ENCODE results near the gene WASF3.
A peak's percentile ranks its signal among the peaks of the same experiment; 100 is the strongest.

The WASF3 gene

GRCh38 chr13:26600343-26600742, 42.9 kb downstream of the WASF3 start:
- no peaks in the 10 kb centered on the region for H3K27me3 Mint-ChIP-seq (ENCODE audit: low read depth)
- H3K4me3 Mint-ChIP-seq: no peak overlapping the region
- peaks cover 32% of the 10 kb centered on the region for H3K36me3 Mint-ChIP-seq (ENCODE audit: low read depth)
- no peak for TF ChIP-seq CTCF (IDR thresholded peaks at IDR 0.05; ENCODE audit: unreplicated experiment in 3 of 3)
- peaks cover 25% of the 10 kb centered on the region for H3K4me1 Mint-ChIP-seq
- H3K9me3 Mint-ChIP-seq: peaks cover 21% of the 10 kb centered on the region
- no peak overlapping the region for H3K27ac Mint-ChIP-seq

- no peak overlapping the region for H3K4me3 Mint-ChIP-seq
- peaks cover 9% of the 10 kb centered on the region for H3K9me3 Mint-ChIP-seq
- peaks cover 19% of the 10 kb centered on the region for H3K36me3 Mint-ChIP-seq (ENCODE audit: low read depth)
- TF ChIP-seq CTCF (IDR thresholded peaks at IDR 0.05; ENCODE audit: unreplicated experiment in 3 of 3): no peak
- peak overlapping the region in 1 of 3 experiments; percentile 49 for H3K27ac Mint-ChIP-seq
- peaks cover 25% of the 10 kb centered on the region for H3K4me1 Mint-ChIP-seq
- H3K27me3 Mint-ChIP-seq (ENCODE audit: low read depth): no peaks in the 10 kb centered on the region
These were observed 44.2 kb downstream of the WASF3 start for GRCh38 chr13:26601669-26602068.

- H3K4me1 Mint-ChIP-seq: peaks cover 25% of the 10 kb centered on the region
- H3K27ac Mint-ChIP-seq: no peak overlapping the region
- no peaks in the 10 kb centered on the region for H3K27me3 Mint-ChIP-seq (ENCODE audit: low read depth)
- no peak overlapping the region for H3K4me3 Mint-ChIP-seq
- H3K36me3 Mint-ChIP-seq (ENCODE audit: low read depth): peaks cover 11% of the 10 kb centered on the region
- TF ChIP-seq CTCF (IDR thresholded peaks at IDR 0.05; ENCODE audit: unreplicated experiment in 3 of 3): no peak
- H3K9me3 Mint-ChIP-seq: peaks cover 4% of the 10 kb centered on the region
These were observed 45.3 kb downstream of the WASF3 start for GRCh38 chr13:26602783-26603182.

GRCh38 chr13:26604784-26605545, 47.5 kb downstream of the WASF3 start:
- Mint-ChIP-seq H3K27me3 (ENCODE audit: low read depth) (no peaks in the 10 kb centered on the region), H3K36me3 (ENCODE audit: low read depth) (no peaks in the 10 kb centered on the region), H3K27ac (no peak overlapping the region), H3K9me3 (no peaks in the 10 kb centered on the region), H3K4me3 (no peak overlapping the region), H3K4me1 (peaks cover 18% of the 10 kb centered on the region)
- TF ChIP-seq CTCF (IDR thresholded peaks at IDR 0.05; ENCODE audit: unreplicated experiment in 3 of 3): no peak

- H3K9me3 Mint-ChIP-seq: no peaks in the 10 kb centered on the region
- no peak for TF ChIP-seq CTCF (IDR thresholded peaks at IDR 0.05; ENCODE audit: unreplicated experiment in 3 of 3)
- H3K36me3 Mint-ChIP-seq (ENCODE audit: low read depth): peaks cover 5% of the 10 kb centered on the region
- H3K4me1 Mint-ChIP-seq: peaks cover 13% of the 10 kb centered on the region
- no peak overlapping the region for H3K4me3 Mint-ChIP-seq
- H3K27me3 Mint-ChIP-seq (ENCODE audit: low read depth): no peaks in the 10 kb centered on the region
- no peak overlapping the region for H3K27ac Mint-ChIP-seq
These were observed 48.4 kb downstream of the WASF3 start for GRCh38 chr13:26605845-26606244.

GRCh38 chr13:26606631-26607030, 49.1 kb downstream of the WASF3 start:
- H3K36me3 Mint-ChIP-seq (ENCODE audit: low read depth): peaks cover 5% of the 10 kb centered on the region
- no peak overlapping the region for H3K4me3 Mint-ChIP-seq
- no peak overlapping the region for H3K27ac Mint-ChIP-seq
- no peaks in the 10 kb centered on the region for H3K27me3 Mint-ChIP-seq (ENCODE audit: low read depth)
- peaks cover 8% of the 10 kb centered on the region for H3K4me1 Mint-ChIP-seq
- TF ChIP-seq CTCF (IDR thresholded peaks at IDR 0.05; ENCODE audit: unreplicated experiment in 3 of 3): no peak
- no peaks in the 10 kb centered on the region for H3K9me3 Mint-ChIP-seq

Measured in nephron (organoid).